Measurements from ENCODE around the gene MSL3B.

MSL3B gene

DNA sequence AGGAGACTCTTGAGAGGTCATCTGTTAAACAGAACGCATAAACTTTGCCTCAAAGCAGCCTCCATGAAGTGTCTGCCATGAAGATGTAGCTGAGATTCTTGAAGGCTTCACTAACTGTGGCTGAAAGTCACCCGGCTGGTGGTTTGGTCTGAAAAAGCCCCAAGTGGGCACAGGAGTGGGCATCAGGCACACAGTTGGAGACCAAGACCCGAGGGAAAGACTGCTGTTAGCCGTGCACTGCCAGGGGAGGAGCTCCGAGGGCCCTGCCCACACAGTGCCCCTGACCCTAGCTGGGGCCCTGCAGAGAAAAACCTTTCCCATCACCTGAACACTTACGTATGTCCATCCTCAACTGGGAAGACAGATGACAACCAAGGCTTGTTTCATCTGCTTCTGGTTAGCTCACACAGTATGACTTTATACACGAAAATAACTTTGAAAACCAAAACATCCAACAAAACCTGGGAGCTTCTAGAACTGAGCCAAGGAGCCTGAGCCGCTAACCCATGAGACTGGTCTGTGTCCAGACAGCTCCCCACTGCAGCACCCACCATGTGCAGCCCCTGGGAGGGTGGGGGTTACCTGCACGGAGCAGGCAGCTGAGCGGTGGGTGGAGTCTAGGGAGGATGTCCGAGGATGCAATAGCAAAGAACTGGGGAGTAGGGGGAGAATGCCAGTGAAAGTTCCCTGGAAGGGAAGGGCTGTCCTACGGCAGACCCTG lies 29.3 kb downstream of the MSL3B start:
- no peak for DNase-seq
- Mint-ChIP-seq H3K27ac (ENCODE audit: unreplicated experiment) (no peak overlapping the region), H3K27me3 (ENCODE audit: unreplicated experiment) (peaks cover 5% of the 10 kb centered on the region), H3K4me3 (ENCODE audit: unreplicated experiment) (no peak overlapping the region), H3K4me1 (ENCODE audit: low read depth, unreplicated experiment) (peaks cover 4% of the 10 kb centered on the region), H3K36me3 (ENCODE audit: unreplicated experiment) (no peaks in the 10 kb centered on the region), H3K9me3 (ENCODE audit: unreplicated experiment) (no peaks in the 10 kb centered on the region)
- TF ChIP-seq, protein P1, sequence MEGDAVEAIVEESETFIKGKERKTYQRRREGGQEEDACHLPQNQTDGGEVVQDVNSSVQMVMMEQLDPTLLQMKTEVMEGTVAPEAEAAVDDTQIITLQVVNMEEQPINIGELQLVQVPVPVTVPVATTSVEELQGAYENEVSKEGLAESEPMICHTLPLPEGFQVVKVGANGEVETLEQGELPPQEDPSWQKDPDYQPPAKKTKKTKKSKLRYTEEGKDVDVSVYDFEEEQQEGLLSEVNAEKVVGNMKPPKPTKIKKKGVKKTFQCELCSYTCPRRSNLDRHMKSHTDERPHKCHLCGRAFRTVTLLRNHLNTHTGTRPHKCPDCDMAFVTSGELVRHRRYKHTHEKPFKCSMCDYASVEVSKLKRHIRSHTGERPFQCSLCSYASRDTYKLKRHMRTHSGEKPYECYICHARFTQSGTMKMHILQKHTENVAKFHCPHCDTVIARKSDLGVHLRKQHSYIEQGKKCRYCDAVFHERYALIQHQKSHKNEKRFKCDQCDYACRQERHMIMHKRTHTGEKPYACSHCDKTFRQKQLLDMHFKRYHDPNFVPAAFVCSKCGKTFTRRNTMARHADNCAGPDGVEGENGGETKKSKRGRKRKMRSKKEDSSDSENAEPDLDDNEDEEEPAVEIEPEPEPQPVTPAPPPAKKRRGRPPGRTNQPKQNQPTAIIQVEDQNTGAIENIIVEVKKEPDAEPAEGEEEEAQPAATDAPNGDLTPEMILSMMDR (IDR thresholded peaks at IDR 0.05; ENCODE audit: partially characterized antibody, unreplicated experiment): no peak

GRCh38 chr2:233838251-233838650 lies 29.9 kb downstream of the MSL3B start:
- Mint-ChIP-seq H3K27ac (ENCODE audit: unreplicated experiment) (peak overlapping the region; percentile 8), H3K4me3 (ENCODE audit: unreplicated experiment) (no peak overlapping the region)
- DNase-seq: no peak

DNA sequence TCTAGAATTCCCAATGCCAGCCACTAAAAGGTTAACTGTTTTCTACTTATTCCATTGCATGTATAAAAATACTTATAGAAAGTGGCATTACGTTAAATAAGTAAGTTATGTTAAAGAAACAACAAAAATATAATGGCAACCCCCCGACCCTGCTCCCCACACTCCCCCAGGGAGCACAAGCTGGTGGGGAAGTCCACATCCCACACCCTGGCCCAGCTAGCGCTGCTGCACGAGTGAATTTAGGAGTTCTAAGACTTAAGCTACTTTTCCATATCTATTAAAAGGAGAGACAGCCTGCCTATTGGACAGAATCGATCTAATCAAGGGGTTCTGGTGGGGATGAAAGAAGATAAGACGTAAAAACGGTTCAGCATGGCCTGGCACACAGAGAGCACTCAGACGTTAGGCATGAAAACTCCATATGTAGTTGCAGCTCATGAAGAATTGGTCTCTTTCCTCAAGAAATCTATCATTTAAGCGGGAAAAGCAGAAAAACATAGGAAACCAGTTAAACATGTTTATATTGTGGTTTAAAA lies 30.4 kb downstream of the MSL3B start:
- Mint-ChIP-seq H3K27ac (ENCODE audit: unreplicated experiment) (no peak overlapping the region), H3K36me3 (ENCODE audit: unreplicated experiment) (no peaks in the 10 kb centered on the region), H3K4me3 (ENCODE audit: unreplicated experiment) (no peak overlapping the region), H3K9me3 (ENCODE audit: unreplicated experiment) (no peaks in the 10 kb centered on the region), H3K27me3 (ENCODE audit: unreplicated experiment) (peaks cover 5% of the 10 kb centered on the region), H3K4me1 (ENCODE audit: low read depth, unreplicated experiment) (peaks cover 4% of the 10 kb centered on the region)
- DNase-seq: no peak
- TF ChIP-seq, protein P1 (IDR thresholded peaks at IDR 0.05; ENCODE audit: partially characterized antibody, unreplicated experiment): no peak

More at GRCh38 chr2:233838251-233838650, 29.9 kb downstream of the MSL3B start:
- TF ChIP-seq, protein P1 (IDR thresholded peaks at IDR 0.05; ENCODE audit: partially characterized antibody, unreplicated experiment): no peak
- Mint-ChIP-seq H3K27me3 (ENCODE audit: unreplicated experiment) (peaks cover 5% of the 10 kb centered on the region), H3K9me3 (ENCODE audit: unreplicated experiment) (no peaks in the 10 kb centered on the region), H3K36me3 (ENCODE audit: unreplicated experiment) (no peaks in the 10 kb centered on the region), H3K4me1 (ENCODE audit: low read depth, unreplicated experiment) (peaks cover 4% of the 10 kb centered on the region)

- H3K27ac Mint-ChIP-seq (ENCODE audit: unreplicated experiment): no peak overlapping the region
- H3K9me3 Mint-ChIP-seq (ENCODE audit: unreplicated experiment): no peaks in the 10 kb centered on the region
- no peak for DNase-seq
- no peaks in the 10 kb centered on the region for H3K36me3 Mint-ChIP-seq (ENCODE audit: unreplicated experiment)
- peaks cover 8% of the 10 kb centered on the region for H3K4me1 Mint-ChIP-seq (ENCODE audit: low read depth, unreplicated experiment)
- H3K4me3 Mint-ChIP-seq (ENCODE audit: unreplicated experiment): no peak overlapping the region
- H3K27me3 Mint-ChIP-seq (ENCODE audit: unreplicated experiment): peaks cover 5% of the 10 kb centered on the region
- TF ChIP-seq, protein P1 (IDR thresholded peaks at IDR 0.05; ENCODE audit: partially characterized antibody, unreplicated experiment): no peak
Measured at GRCh38 chr2:233836359-233836758, 31.8 kb downstream of the MSL3B start.

All from glutamatergic neuron (in vitro differentiated cells).